ENCODE results near the gene DOK6. TPM values are rescaled to one million over a fixed set of nuclear protein-coding genes. Genes with fewer than 3 reads are reported as not detected.

Gene DOK6
- total RNA-seq, 1 donor from 2014 or later = 91.4 TPM

GRCh38 chr18:69689121-69689759 lies 288.6 kb downstream of the DOK6 start:
- DNase-seq = no peak

DNA sequence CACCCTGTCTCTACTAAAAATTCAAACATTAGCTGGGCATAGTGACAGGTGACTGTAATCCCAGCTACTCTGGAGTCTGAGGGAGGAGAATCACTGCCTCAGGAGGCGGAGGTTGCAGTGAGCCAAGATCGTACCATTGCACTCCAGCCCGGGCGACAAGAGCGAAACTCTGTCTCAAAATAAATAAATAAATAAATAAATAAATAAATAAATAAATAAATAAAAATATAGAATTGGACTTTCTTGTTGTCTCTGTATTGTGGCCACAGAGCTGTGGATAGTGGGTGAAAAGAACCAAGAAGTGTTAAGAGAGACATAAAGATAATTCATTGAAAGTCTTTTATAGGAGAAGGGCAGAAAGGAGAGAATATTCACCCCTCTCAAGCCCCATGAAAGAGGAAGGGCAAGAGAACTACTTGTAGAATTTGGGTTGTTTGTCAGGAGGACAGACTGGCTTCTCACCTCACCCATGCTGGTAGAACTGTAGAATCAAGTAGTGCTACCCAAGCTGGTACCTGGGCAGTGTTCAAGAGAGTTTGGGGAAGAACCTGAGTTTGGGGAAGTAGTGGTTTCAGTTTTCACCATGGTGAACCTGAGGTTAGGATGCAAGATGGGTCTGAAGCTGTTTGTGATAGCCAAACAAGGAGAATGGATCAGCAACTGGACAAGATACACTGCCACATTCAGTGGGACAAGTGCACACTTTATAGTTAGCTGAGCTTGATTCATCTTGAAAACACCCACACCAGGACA lies 290.5 kb downstream of the DOK6 start:
- DNase-seq = no peak

DNA sequence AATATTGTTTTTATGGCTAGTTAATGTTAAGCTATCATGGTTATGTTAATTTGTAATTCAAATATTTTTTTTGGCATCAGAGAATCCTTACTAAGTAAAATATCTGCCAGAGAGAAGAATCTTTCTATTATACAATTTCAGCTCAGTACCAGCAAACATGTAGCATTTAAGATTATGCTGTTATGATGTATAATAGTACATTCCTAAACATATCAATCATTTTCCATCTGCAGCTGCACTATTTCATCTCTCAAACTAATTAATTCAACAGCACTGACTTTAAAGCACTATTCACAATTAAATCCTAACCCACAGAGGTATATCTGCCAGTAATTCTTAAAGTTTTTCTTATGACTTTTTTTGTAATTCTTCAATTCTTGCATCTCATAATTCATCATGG lies 296.4 kb downstream of the DOK6 start:
- no peak for DNase-seq

- DNase-seq = no peak
Observed at GRCh38 chr18:69697689-69698088, 297.0 kb downstream of the DOK6 start.

GRCh38 chr18:69701305-69701704 lies 300.6 kb downstream of the DOK6 start:
- DNase-seq = no peak

GRCh38 chr18:69703461-69703860 lies 302.8 kb downstream of the DOK6 start:
- DNase-seq = no peak

- no peak for DNase-seq
Observed at GRCh38 chr18:69705987-69706386, 305.3 kb downstream of the DOK6 start.

- no peak for DNase-seq
Observed at GRCh38 chr18:69708844-69709243, 308.2 kb downstream of the DOK6 start.

GRCh38 chr18:69715191-69715795 lies 314.6 kb downstream of the DOK6 start:
- DNase-seq = no peak

DNA sequence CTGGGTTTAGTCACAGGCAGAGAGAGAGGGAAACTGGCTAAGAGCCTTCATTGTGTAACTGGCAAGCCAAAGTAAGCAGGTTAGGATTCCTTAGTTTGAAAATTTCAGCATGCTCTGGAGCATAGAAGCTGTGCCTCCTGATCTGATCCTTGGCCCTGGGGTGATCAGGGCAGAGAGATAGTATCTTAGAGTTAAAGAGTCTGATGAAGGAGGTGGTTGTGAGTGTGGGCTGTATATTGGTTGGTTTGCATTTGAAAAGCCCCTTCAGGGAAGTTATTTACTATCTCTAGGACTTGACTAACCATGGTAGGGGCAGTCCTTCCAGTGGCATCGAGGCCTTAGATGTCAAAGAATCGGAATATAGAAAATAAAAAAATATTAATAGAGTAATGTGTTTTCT lies 316.9 kb downstream of the DOK6 start:
- no peak for DNase-seq

DNA sequence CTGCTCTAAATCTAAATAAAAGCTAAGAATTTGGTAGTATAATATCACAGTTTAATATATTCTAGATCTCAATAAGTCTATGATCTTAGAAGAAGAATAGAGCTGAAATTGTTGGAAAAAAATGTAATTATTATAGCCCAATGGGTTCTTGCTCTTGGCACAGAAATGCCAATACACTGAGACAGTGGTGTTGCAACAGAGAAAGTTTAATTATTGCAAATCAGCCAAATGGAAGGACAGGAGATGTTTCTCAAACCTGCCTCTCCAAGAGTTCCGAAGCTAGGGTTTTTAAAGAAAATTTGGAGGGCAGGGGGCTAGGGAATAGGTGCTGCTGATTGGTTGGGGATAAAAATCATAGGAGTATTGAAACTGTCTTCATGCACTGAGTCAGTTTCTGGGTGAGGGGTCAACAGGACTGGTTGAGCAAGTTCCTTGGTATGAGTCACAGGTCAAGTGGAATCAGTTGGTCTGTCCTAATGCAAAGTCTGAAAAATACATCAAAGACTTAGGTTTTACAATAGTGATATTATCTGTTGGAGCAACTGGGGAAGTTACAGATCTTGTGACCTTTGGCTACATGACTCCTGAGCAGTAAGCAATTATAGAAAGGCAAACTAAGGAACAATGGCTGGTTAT lies 318.3 kb downstream of the DOK6 start:
- no peak for DNase-seq

GRCh38 chr18:69720422-69720821 lies 319.7 kb downstream of the DOK6 start:
- DNase-seq = no peak

DNA sequence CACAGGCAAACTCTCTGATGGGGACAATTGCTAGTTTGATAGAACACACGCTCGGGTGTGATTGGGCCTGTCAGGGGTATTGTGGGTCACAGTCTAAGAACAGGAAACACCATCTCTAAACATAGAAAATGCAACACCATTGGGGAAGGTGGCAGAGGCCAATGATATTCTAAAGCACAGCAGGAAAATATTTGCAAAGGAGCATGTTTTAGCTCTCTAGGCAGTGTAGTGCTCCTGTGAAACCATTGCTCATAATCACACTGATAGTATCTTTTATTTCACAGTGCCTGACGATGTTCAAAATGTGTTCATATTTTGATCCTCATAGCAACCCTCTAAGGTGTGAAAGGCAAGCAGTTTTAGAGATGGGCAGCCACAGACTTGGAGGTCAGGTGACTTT lies 322.7 kb downstream of the DOK6 start:
- no peak for DNase-seq

DNA sequence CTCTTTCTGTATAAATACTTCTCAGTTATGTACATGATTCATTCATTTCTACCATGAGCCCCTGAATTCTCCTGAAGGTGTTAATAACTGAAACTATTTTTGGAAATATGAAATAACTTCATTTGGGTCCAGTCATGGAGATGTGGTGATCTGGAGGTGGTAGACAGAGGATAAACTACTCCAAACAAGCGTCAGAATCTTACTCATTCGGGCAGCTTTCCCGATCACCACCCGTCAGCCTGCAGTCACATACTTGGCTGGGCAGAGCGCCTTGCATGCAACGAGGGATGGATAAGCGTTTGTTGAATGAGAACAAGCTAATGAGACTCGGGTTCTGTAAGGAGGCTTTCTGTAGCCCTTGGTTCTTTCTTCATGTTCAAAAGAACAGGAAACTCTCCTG lies 324.3 kb downstream of the DOK6 start:
- DNase-seq = peak; percentile 35

GRCh38 chr18:69725855-69726508 lies 325.3 kb downstream of the DOK6 start:
- DNase-seq = no peak

- DNase-seq = no peak
Observed at GRCh38 chr18:69727912-69728572, 327.4 kb downstream of the DOK6 start.

DNA sequence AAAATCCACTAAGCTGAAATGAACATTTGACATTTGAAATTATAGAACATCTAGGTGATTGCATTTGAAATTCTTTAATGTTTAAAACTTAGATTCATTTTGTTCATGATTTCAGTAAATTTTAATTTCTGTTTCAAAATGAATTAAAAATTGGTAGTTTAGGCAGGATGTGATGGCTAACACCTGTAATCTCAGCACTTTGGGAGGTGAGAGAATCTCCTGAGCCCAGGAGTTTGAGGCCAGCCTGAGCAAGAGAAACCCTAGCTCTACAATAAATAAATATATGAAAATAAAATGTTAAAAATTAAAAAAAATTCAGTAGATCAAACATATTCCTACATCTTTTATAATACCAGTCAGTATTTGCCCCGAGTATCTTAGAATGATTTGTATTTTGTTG lies 330.0 kb downstream of the DOK6 start:
- no peak for DNase-seq

DNA sequence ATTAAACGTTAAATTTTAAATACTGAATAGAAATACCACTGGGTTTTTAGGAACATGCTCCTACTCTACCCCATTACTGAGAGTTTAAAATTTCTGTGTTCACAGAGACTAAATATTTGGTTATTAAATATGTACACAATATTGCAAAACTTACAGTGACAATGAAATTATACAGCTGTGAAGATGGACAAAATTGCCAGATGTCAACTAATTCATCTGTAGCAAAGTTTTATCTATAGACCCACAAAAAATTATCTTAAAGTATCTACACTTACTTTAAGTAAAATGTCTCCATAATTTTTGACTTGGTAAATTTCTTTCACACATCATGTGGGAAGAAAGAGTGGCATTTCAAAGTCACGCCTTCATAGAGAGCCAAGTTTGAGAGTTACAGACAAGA lies 333.8 kb downstream of the DOK6 start:
- no peak for DNase-seq

DNA sequence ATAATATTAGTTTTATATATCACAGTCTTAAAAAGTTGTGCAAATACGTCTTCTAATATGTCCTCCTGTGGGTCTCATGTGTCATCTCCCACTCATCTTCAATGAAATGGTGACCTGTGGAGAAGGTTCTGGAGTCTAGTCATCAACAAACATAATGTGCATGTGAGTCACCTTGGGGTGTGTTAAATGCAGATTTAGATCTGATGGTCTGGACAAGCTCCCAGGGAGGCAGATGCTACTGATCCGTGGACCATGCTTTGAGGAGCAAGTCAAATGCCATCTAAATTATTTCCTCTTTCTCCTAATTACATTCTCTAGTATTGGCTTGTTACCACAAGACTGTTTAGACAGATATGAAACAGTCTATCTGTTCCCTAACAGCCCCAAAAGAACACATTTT lies 336.0 kb downstream of the DOK6 start:
- DNase-seq = no peak

DNA sequence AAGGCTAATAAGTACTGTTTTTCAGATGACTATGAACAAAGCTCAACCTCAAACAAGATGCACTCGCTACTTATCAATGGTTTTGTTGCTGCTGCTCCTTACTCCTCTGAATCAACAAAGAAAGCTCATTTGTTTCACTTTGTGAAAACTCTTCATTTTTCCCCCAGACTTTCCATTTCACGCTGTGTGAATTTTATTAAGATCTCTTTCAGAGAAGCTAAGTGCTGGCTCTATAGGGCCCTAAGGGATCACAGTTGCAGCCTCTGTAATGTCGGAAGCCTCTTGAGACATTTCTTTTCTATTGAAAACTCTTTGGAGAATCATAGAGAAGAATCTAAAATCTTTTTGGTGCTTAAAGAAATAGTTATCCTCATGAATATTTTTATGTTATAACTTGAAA lies 337.2 kb downstream of the DOK6 start:
- no peak for DNase-seq

DNA sequence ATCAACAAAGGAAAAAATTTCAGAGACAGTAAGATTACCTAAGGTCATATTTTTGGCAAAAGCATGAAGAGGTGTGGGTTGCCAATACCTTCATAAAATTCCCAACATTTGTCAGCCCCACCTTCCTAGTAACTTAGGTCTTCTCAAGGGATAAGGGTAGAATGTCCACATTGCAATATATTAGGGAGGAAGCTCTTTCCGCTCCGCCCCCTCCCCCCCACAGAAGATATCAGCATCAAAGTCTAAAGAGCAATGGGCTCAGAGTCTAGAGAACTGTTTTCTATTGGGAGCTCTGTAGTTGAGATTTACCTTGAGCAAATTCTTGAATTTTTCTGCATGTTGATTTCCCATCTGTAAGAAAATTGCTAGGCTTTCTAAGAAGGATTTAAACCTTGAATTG lies 346.7 kb downstream of the DOK6 start:
- no peak for DNase-seq

GRCh38 chr18:69752737-69753380 lies 352.2 kb downstream of the DOK6 start:
- DNase-seq = no peak
